Activated CD4-positive, alpha-beta T cell treated with anti-CD3 and anti-CD28 coated beads, Interleukin-2, amount 50 U/mL, for 24 hours (primary cell): ENCODE data around the gene ADISSP.
"Not testable (repeated sequence)": the region's sequence is repeated elsewhere in the genome, so short reads cannot be mapped to it uniquely, and the experiment has no call there.

Experiments used
- DNase-seq, 2 donors: peaks; one replicate each; pipeline ENCODE4 v3.0.0-alpha.2; 2020; ENCODE audit warnings: low read depth in 1 of 2, low spot score in 1 of 2

ADISSP gene

GRCh38 chr20:3797592-3798372, 30.2 kb upstream of the ADISSP start:
- no peak for DNase-seq

GRCh38 chr20:3797226-3797545, 29.6 kb upstream of the ADISSP start:
- DNase-seq = no peak

- DNase-seq = no peak
These were observed 29.1 kb upstream of the ADISSP start for GRCh38 chr20:3796477-3797225.

GRCh38 chr20:3795511-3796468, 28.2 kb upstream of the ADISSP start, which contains the start of gene CDC25B:
Gene CDC25B (plus strand): TSS chr20:3796310. CDS start chr20:3796532, 222 bp downstream.
- DNase-seq = peak; percentile 69 to 87

GRCh38 chr20:3794701-3795420, 27.3 kb upstream of the ADISSP start:
- DNase-seq = no peak

GRCh38 chr20:3794168-3794567, 26.6 kb upstream of the ADISSP start:
- not testable (repeated sequence) for DNase-seq

- DNase-seq = not testable (repeated sequence)
These were observed 21.6 kb upstream of the ADISSP start for GRCh38 chr20:3789201-3789600.

GRCh38 chr20:3788685-3789155, 21.2 kb upstream of the ADISSP start:
- DNase-seq = no peak

- no peak for DNase-seq
These were observed 19.9 kb upstream of the ADISSP start for GRCh38 chr20:3787324-3788014.

GRCh38 chr20:3786665-3787323, 19.2 kb upstream of the ADISSP start, which contains the start of gene CENPB:
Gene CENPB (minus strand): TSS chr20:3786740. CDS start chr20:3786483, 257 bp downstream.
- DNase-seq = peak; percentile 80 to 83

GRCh38 chr20:3786126-3786484, 18.6 kb upstream of the ADISSP start:
- no peak for DNase-seq

- DNase-seq = no peak
These were observed 17.9 kb upstream of the ADISSP start for GRCh38 chr20:3785240-3786125.

- no peak for DNase-seq
These were observed 17.3 kb upstream of the ADISSP start for GRCh38 chr20:3784863-3785239.

GRCh38 chr20:3784216-3784853, 16.8 kb upstream of the ADISSP start:
- no peak for DNase-seq

GRCh38 chr20:3783511-3784195, 16.1 kb upstream of the ADISSP start:
- no peak for DNase-seq

- no peak for DNase-seq
These were observed 15.5 kb upstream of the ADISSP start for GRCh38 chr20:3783068-3783489.

- no peak for DNase-seq
These were observed 15.0 kb upstream of the ADISSP start for GRCh38 chr20:3782597-3782996.
